ENCODE measurements around the gene OR5B17.

GRCh38 chr11:58394195-58394594, 35.3 kb upstream of the OR5B17 start:
- no peak for TF ChIP-seq CTCF (IDR thresholded peaks at IDR 0.05)
- no peak for TF ChIP-seq POLR2A (IDR thresholded peaks at IDR 0.05)
- TF ChIP-seq POLR2AphosphoS5 (IDR thresholded peaks at IDR 0.05) = no peak
- TF ChIP-seq EP300 (IDR thresholded peaks at IDR 0.05) = no peak

Data from stomach (tissue), 4 donors.